NCI-H345 treated with DMSO at 0.1 percent for 48 hours (cell line): ENCODE results near the gene EIF3F.

Experiments used
- DNase-seq: peaks from one replicate; lab custom pipeline; 2025; ENCODE audit not compliant: unreplicated experiment; lab: John Stamatoyannopoulos, UW

The EIF3F gene

DNA sequence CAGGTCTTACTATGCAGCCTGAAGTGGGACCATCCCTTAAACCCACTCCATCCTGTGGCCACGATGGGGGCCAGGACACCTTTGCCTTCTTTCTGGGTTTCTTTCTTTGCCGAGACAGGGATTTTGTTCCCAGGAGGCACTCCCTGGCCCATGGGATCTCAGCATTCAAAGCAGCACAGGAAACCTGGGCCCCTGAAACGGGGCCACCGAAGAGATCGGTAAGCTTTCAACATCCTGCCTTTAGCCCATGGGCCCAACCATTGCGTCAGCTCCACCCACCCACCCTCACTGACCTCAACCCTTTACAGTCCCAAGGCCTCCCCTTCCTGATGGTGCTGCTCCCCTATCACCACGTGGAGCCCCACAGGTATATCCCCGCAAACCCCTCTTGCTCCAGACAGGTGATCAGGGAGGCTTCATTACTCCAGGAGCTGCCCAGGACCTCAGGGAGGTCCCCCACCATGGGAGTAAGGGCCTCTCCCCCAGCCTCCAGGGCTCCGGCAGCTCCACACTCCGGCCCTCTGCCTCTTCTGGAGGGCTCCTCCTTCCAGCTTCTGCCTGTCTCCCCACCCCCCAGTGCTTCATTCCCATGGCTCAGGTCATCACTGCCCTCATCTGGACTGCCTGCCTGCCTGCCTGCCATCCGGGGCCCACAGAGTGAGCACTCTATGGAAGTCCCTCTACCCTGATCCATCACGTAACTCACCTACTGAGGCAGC is 51.8 kb downstream of the EIF3F start:
- DNase-seq = no peak

DNA sequence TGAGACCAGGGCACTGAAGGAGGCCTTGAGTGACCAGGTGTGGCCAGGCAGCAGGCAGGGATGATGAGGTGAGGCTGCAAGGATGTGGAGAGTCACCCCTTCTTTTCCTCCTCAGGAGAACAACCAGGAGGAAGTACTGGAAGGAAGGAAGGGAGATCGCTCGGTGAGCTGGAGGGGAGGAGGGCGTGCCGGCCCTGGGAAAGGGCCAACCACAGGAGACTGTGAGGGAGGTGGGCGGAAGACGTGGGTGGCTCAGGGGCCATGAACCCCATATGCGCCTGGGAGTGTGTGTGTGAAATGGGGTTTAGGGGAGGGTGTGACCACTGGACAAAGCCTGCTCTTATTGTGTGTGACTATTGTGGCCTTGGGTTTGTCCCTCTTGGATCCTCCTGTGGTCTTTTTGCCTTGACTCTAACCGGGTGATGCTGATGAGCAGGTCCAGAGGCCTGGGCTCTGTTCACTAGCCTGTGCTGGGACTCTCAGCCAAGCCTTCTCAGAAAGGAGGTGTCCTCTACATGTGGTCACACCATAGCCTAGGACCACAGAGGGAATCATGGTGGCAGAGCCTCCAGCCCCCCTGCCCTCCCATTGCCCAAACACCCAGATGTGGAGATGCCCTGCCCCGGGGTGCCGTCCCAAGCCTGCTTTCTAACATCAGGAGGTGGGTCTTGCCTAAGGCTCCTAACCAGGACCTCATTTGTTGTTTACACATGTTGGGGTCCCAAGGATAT is 52.6 kb downstream of the EIF3F start:
- DNase-seq = no peak

DNA sequence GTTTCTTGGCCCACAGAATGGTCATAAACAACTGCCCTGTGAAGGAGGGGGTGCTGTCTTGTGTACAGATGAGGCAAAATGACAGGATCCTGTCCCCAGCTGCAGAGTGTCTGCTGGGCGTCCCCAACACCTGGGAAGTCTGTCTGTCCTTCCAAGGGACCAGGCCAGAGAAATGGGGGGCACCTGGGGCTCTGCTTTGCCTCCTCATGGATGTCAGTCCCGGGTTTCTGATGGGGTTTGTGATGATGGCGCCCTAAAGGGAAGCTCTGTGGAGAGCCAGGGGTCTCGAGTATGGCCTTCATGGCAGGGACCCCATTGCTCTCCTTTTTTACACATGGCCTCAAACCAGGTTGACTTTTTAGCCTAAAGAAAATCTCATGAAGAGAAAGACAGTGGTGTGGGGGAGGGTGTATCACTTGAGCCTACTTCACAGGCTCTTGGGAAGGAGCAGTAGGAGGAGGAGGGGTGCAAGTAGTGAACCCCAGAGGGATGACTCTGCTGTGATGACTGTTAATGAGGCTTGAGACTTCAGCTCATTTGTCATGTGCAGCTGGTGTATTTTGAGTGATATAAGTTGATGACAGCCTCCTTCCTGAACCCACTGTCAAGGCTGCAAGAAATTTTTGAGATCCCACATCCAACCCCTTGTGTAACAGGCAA is 53.3 kb downstream of the EIF3F start:
- no peak for DNase-seq

DNA sequence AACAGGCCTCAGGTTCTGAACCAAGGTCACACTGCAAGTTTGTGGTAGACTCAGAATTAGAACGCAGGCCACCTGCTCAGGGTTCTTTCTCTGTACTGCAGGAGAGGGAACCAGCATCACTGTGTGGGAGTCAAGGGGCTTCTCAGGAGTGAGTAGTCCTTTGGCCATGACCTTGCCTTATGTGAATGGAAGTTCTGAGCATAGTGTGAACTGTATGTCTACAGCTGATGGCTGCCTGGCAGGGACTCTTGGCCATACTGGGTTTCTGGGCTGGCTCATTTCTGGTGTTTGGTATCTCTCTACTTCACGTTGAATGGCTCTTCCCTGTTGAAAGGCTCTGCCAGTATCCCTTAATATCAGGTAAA is 53.8 kb downstream of the EIF3F start:
- no peak for DNase-seq

DNA sequence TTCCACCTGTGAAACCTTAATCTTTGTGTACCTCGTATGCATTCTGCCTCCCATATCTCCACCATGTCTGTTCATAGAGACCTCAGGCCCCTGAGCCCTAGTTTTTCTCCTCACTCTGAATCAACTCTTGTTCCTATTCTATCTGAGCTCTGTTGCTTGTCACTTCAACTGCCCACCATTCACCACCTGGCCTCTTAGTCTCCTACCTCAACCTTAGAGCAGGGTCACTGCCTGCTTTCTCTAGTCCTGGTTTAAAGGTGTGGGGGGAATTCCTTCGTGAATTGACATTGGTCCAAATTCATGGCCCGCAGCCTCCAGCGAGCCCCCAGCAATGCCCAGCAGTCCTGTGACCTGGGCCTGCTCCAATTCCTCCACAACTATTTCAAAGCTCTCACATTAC is 54.4 kb downstream of the EIF3F start:
- DNase-seq = no peak

DNA sequence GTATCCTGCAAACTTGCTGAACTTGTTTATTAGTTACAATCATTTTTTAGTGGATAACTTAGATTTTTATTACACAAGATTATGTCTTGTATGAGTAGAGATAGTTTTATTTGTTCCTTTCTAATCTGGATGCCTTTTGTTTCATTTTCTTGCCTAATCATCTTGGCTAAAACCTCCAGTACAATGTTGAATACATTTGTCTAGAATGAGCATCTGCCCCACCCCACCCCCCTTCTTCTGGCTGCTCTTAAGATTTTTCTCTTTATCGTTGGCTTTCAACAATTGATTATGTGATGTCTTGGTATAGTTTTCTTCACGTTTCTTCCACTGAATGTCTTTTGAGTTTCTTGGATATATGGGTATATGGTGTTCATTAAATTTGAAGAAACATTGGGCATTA is 56.6 kb downstream of the EIF3F start:
- no peak for DNase-seq

DNA sequence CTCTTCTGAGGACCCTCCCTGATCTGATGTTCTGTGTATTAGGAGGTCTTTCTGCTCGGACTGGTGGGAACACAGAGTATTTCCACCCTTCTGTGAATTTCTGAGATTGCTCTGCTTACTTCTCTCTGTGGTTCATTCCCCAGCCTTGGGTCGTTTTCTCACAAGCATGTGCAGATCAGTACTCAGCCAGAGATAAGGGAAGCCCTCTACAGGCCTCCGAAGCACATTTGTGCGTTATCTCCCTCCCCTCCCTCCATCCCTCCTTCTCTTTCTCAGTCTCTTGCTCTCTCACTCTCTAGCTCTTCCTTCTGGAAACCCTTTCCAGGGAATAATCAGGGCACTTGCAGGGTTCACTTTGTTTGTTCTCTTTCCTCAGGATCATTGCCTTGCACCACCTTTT is 58.7 kb downstream of the EIF3F start:
- DNase-seq = no peak

DNA sequence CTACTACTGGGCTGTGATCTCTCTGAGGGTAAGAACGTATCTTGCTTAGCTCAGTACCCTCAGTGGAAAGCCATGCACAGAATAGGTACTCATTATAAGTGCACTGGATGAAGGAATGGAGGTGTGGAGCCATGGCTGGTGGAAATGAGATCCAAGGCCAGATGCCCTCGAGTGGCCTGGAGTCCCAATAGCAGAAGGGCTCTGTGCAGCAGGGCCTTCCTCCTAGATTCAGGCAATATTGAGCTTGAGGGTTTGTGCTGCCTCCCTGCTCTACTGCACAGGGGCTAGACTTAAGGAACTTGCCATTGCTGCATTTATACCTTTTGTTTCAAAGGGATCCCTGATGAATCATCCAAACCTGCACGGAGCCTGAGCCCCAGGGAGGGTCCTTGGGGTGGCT is 60.2 kb downstream of the EIF3F start:
- no peak for DNase-seq

DNA sequence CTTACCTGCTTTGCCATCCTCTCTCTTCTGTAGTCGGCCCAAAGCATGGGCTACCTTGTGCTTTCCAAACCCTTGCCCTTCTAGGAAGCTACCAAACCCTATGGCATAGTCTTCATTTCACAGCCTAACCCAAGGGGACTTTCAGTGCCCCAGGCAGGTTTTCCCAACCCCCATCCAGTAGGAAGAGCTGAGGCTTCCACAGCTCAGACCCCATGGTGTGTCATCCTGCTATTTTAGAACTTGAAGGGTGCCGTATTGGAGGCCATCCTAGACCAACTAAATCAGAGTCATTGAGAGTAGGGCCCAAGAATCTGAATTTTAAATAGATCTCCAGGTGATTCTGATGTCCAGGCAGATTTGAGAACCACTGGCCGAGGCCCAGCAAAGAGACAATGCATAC is 61.9 kb downstream of the EIF3F start:
- no peak for DNase-seq
